ENCODE measurements around the gene ALDOA. TPM values are rescaled to one million over a fixed set of nuclear protein-coding genes. Genes with fewer than 3 reads are reported as not detected.

Gene ALDOA
- total RNA-seq, 4 donors from 2014 or later: 1,024 to 1,551 (median 1,380) TPM

GRCh38 chr16:30095166-30096078 is 29.9 kb downstream of the ALDOA start:
- intact Hi-C loops (cut with DNase I): no loop called here
- H3K4me3 ChIP-seq: peak overlapping the region; percentile 62 to 96 (median 89)
- H3K27me3 ChIP-seq: no peaks in the 10 kb centered on the region
- H3K27ac ChIP-seq: peak overlapping the region; percentile 94 to 99 (median 98)
- peaks cover 7 to 20% (median 7%) of the 10 kb centered on the region in 3 donors for H3K9me3 ChIP-seq
- peaks cover 44 to 58% (median 49%) of the 10 kb centered on the region in 3 donors for H3K4me1 ChIP-seq
- WGBS, 2 donors: 33 to 40% methylated on average over 1 of the region's 47 CpGs
- peaks cover 5 to 26% (median 10%) of the 10 kb centered on the region in 3 donors for H3K36me3 ChIP-seq
- no peak for TF ChIP-seq POLR2A (IDR thresholded peaks at IDR 0.05)
- TF ChIP-seq, protein P1, sequence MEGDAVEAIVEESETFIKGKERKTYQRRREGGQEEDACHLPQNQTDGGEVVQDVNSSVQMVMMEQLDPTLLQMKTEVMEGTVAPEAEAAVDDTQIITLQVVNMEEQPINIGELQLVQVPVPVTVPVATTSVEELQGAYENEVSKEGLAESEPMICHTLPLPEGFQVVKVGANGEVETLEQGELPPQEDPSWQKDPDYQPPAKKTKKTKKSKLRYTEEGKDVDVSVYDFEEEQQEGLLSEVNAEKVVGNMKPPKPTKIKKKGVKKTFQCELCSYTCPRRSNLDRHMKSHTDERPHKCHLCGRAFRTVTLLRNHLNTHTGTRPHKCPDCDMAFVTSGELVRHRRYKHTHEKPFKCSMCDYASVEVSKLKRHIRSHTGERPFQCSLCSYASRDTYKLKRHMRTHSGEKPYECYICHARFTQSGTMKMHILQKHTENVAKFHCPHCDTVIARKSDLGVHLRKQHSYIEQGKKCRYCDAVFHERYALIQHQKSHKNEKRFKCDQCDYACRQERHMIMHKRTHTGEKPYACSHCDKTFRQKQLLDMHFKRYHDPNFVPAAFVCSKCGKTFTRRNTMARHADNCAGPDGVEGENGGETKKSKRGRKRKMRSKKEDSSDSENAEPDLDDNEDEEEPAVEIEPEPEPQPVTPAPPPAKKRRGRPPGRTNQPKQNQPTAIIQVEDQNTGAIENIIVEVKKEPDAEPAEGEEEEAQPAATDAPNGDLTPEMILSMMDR (IDR thresholded peaks at IDR 0.05): no peak
- no peak for DNase-seq

- WGBS, 2 donors: 44 to 85% methylated on average over 6 to 12 of the region's 77 CpGs
- peak within 1 kb of the TSS; percentile 62 to 96 (median 89) for H3K4me3 ChIP-seq
- H3K36me3 ChIP-seq: peaks cover 5 to 26% (median 10%) of the 10 kb centered on the region in 3 donors
- intact Hi-C loops (cut with DNase I): no loop called here
- peaks cover 7 to 20% (median 7%) of the 10 kb centered on the region in 3 donors for H3K9me3 ChIP-seq
- H3K4me1 ChIP-seq: peaks cover 35 to 50% (median 41%) of the 10 kb centered on the region in 3 donors
- peak within 1 kb of the TSS; percentile 94 to 99 (median 98) for H3K27ac ChIP-seq
- DNase-seq: peak; percentile 73
- peak in 2 of 4 donors; percentile 42 to 90 for TF ChIP-seq POLR2A (IDR thresholded peaks at IDR 0.05)
- TF ChIP-seq, protein P1 (IDR thresholded peaks at IDR 0.05): no peak
- no peaks in the 10 kb centered on the region for H3K27me3 ChIP-seq
Measured at GRCh38 chr16:30096105-30096861, 30.7 kb downstream of the ALDOA start, which contains the start of gene YPEL3. YPEL3 (minus strand) TSS chr16:30096213; CDS start chr16:30095482, 731 bp downstream.

DNA sequence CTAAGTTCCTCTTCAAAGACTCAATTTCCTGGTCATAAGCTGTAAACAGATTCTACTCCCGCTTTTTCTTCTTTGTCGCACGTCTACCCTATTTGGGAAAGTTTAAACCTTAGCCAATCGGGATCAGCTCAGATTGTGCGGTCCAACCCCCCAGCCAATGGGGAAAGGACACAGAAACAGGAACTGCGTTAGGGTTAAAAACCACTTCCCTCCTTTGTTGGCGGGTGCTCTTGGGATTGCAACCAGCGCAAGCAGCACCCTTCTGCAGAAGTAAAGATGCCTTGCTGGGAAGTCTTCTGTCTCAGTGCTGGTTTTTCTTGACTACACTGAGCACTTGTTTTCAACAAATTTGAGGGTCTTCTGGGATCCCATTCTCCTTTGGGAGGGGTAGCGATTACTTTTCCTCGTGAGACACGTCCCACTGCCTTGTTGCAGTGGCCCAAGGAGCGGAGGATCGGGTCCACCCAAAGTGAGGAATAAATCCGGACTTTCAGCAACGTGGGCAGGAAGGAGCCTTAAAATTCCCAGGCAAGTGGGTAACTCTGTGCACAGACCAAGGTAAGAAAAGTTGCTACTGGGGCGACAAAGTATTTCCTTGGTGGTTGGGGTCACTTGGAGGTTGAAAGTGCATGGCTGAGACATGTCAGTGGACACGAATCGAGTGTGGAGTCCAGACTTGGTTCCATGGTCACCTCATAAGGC is 31.5 kb downstream of the ALDOA start:
- peaks cover 33 to 43% (median 35%) of the 10 kb centered on the region in 3 donors for H3K4me1 ChIP-seq
- no peak for TF ChIP-seq POLR2A (IDR thresholded peaks at IDR 0.05)
- TF ChIP-seq, protein P1 (IDR thresholded peaks at IDR 0.05): no peak
- H3K27ac ChIP-seq: peak overlapping the region; percentile 94 to 99 (median 98)
- peaks cover 7 to 20% (median 7%) of the 10 kb centered on the region in 3 donors for H3K9me3 ChIP-seq
- intact Hi-C loops (cut with DNase I): no loop called here
- peak overlapping the region in 3 of 4 donors; percentile 88 to 96 (median 90) for H3K4me3 ChIP-seq
- 90 to 96% methylated on average over 11 to 13 of the region's 18 CpGs for WGBS, 2 donors
- H3K36me3 ChIP-seq: peaks cover 5 to 26% (median 10%) of the 10 kb centered on the region in 3 donors
- no peaks in the 10 kb centered on the region for H3K27me3 ChIP-seq
- no peak for DNase-seq

GRCh38 chr16:30104090-30104489 is 38.5 kb downstream of the ALDOA start:
- 71% methylated on average over 4 of the region's 4 CpGs; no CpG with 5 or more reads in 1 of the 2 donors for WGBS, 2 donors
- H3K36me3 ChIP-seq: peaks cover 0 to 60% (median 14%) of the 10 kb centered on the region in 3 donors
- H3K4me3 ChIP-seq: no peak overlapping the region
- no peaks in the 10 kb centered on the region for H3K9me3 ChIP-seq
- no peaks in the 10 kb centered on the region for H3K27me3 ChIP-seq
- no peak for DNase-seq
- intact Hi-C loops (cut with DNase I): no loop called here
- TF ChIP-seq, protein P1 (IDR thresholded peaks at IDR 0.05): no peak
- TF ChIP-seq POLR2A (IDR thresholded peaks at IDR 0.05): no peak
- H3K27ac ChIP-seq: peak overlapping the region in 2 of 4 donors; percentile 2 to 3
- peaks cover 0 to 14% (median 0%) of the 10 kb centered on the region in 3 donors for H3K4me1 ChIP-seq

Measured in esophagus squamous epithelium (tissue), 5 donors.